Measurements from ENCODE around the gene JAG2. TPM values are rescaled to one million over a fixed set of nuclear protein-coding genes. Genes with fewer than 3 reads are reported as not detected.

Gene JAG2
- total and polyA plus RNA-seq, 3 experiments from 2014 or later: 0.15 to 1.2 (median 0.37) TPM

GRCh38 chr14:105179191-105179590 is 10.6 kb upstream of the JAG2 start:
- no peak overlapping the region for H3K27ac Mint-ChIP-seq
- ChIA-PET CTCF (interaction anchor here (1.2 to 1.5 kb wide), 2 partner anchors 19 to 22 kb away, joined by 4 read pairs; no protein-coding TSS in a partner anchor), POLR2A (no interaction called here)
- no peaks in the 10 kb centered on the region for H3K9me3 ChIP-seq (ENCODE audit: low read length)
- peak overlapping the region in 1 of 7 donors; percentile 61 for H3K4me3 Mint-ChIP-seq
- H3K27me3 Mint-ChIP-seq: peaks cover 0 to 2% of the 10 kb centered on the region in 2 donors
- peaks cover 32% of the 10 kb centered on the region for H3K4me1 ChIP-seq (ENCODE audit: insufficient read depth, low read length)
- no peak overlapping the region for H3K27ac ChIP-seq (ENCODE audit: low read depth, low read length)
- peaks cover 9 to 37% (median 15%) of the 10 kb centered on the region in 3 donors for H3K4me1 Mint-ChIP-seq
- DNase-seq: no peak
- H3K36me3 Mint-ChIP-seq: no peaks in the 10 kb centered on the region
- H3K27me3 ChIP-seq (ENCODE audit: insufficient read depth, low read length, poor library complexity, severe bottlenecking): no peaks in the 10 kb centered on the region
- H3K9me3 Mint-ChIP-seq: no peaks in the 10 kb centered on the region
- H3K36me3 ChIP-seq (ENCODE audit: insufficient read depth, low read length): no peaks in the 10 kb centered on the region
- H3K4me3 ChIP-seq (ENCODE audit: low read length): no peak overlapping the region

GRCh38 chr14:105178868-105179140 is 10.2 kb upstream of the JAG2 start:
- Histone ChIP-seq H3K36me3 (ENCODE audit: insufficient read depth, low read length) (no peaks in the 10 kb centered on the region), H3K4me3 (ENCODE audit: low read length) (no peak overlapping the region), H3K27me3 (ENCODE audit: insufficient read depth, low read length, poor library complexity, severe bottlenecking) (no peaks in the 10 kb centered on the region), H3K9me3 (ENCODE audit: low read length) (no peaks in the 10 kb centered on the region), H3K4me1 (ENCODE audit: insufficient read depth, low read length) (peaks cover 33% of the 10 kb centered on the region), H3K27ac (ENCODE audit: low read depth, low read length) (no peak overlapping the region)
- POLR2A ChIA-PET: no interaction called here
- peaks cover 0 to 2% of the 10 kb centered on the region in 2 donors for H3K27me3 Mint-ChIP-seq
- peaks cover 11 to 41% (median 16%) of the 10 kb centered on the region in 3 donors for H3K4me1 Mint-ChIP-seq
- no peak overlapping the region for H3K27ac Mint-ChIP-seq
- no peaks in the 10 kb centered on the region for H3K9me3 Mint-ChIP-seq
- CTCF ChIA-PET: interaction anchor here (1.5 kb wide), 1 partner anchor 23 kb away, joined by 4 read pairs; no protein-coding TSS in a partner anchor
- no peak for DNase-seq
- peak overlapping the region in 2 of 7 donors; percentile 41 to 42 for H3K4me3 Mint-ChIP-seq
- no peaks in the 10 kb centered on the region for H3K36me3 Mint-ChIP-seq

GRCh38 chr14:105178069-105178867 is 9.7 kb upstream of the JAG2 start:
- POLR2A ChIA-PET: no interaction called here
- peaks cover 0 to 2% of the 10 kb centered on the region in 2 donors for H3K27me3 Mint-ChIP-seq
- Histone ChIP-seq H3K27ac (ENCODE audit: low read depth, low read length) (no peak overlapping the region), H3K27me3 (ENCODE audit: insufficient read depth, low read length, poor library complexity, severe bottlenecking) (no peaks in the 10 kb centered on the region), H3K4me3 (ENCODE audit: low read length) (no peak overlapping the region), H3K9me3 (ENCODE audit: low read length) (no peaks in the 10 kb centered on the region), H3K4me1 (ENCODE audit: insufficient read depth, low read length) (peaks cover 33% of the 10 kb centered on the region), H3K36me3 (ENCODE audit: insufficient read depth, low read length) (no peaks in the 10 kb centered on the region)
- CTCF ChIA-PET: interaction anchor here (1.5 kb wide), 1 partner anchor 23 kb away, joined by 4 read pairs; no protein-coding TSS in a partner anchor
- H3K4me3 Mint-ChIP-seq: peak overlapping the region in 4 of 7 donors; percentile 41 to 76 (median 46)
- H3K27ac Mint-ChIP-seq: peak overlapping the region in 1 of 8 donors; percentile 54
- no peaks in the 10 kb centered on the region for H3K36me3 Mint-ChIP-seq
- no peak for DNase-seq
- H3K9me3 Mint-ChIP-seq: no peaks in the 10 kb centered on the region
- H3K4me1 Mint-ChIP-seq: peaks cover 11 to 42% (median 16%) of the 10 kb centered on the region in 3 donors

GRCh38 chr14:105177082-105177481 is 8.5 kb upstream of the JAG2 start:
- Mint-ChIP-seq H3K4me3 (peak overlapping the region in 1 of 7 donors; percentile 48), H3K27me3 (peaks cover 0 to 2% of the 10 kb centered on the region in 2 donors), H3K36me3 (no peaks in the 10 kb centered on the region), H3K9me3 (no peaks in the 10 kb centered on the region), H3K27ac (no peak overlapping the region), H3K4me1 (peaks cover 11 to 38% (median 12%) of the 10 kb centered on the region in 3 donors)
- CTCF ChIA-PET: no interaction called here
- no peaks in the 10 kb centered on the region for H3K27me3 ChIP-seq (ENCODE audit: insufficient read depth, low read length, poor library complexity, severe bottlenecking)
- POLR2A ChIA-PET: no interaction called here
- H3K36me3 ChIP-seq (ENCODE audit: insufficient read depth, low read length): no peaks in the 10 kb centered on the region
- H3K27ac ChIP-seq (ENCODE audit: low read depth, low read length): no peak overlapping the region
- H3K4me3 ChIP-seq (ENCODE audit: low read length): no peak overlapping the region
- no peak for DNase-seq
- H3K9me3 ChIP-seq (ENCODE audit: low read length): no peaks in the 10 kb centered on the region
- H3K4me1 ChIP-seq (ENCODE audit: insufficient read depth, low read length): peaks cover 28% of the 10 kb centered on the region

GRCh38 chr14:105176513-105176912 is 7.9 kb upstream of the JAG2 start:
- CTCF ChIA-PET: no interaction called here

GRCh38 chr14:105173901-105174894 is 5.6 kb upstream of the JAG2 start:
- no peaks in the 10 kb centered on the region for H3K9me3 Mint-ChIP-seq
- peak overlapping the region in 6 of 7 donors; percentile 32 to 62 (median 46) for H3K4me3 Mint-ChIP-seq
- peaks cover 6 to 16% of the 10 kb centered on the region in 2 donors for H3K27me3 Mint-ChIP-seq
- Histone ChIP-seq H3K36me3 (ENCODE audit: insufficient read depth, low read length) (no peaks in the 10 kb centered on the region), H3K9me3 (ENCODE audit: low read length) (no peaks in the 10 kb centered on the region), H3K4me1 (ENCODE audit: insufficient read depth, low read length) (peaks cover 28% of the 10 kb centered on the region), H3K27me3 (ENCODE audit: insufficient read depth, low read length, poor library complexity, severe bottlenecking) (peaks cover 10% of the 10 kb centered on the region), H3K4me3 (ENCODE audit: low read length) (no peak overlapping the region), H3K27ac (ENCODE audit: low read depth, low read length) (no peak overlapping the region)
- peaks cover 11 to 42% (median 20%) of the 10 kb centered on the region in 3 donors for H3K4me1 Mint-ChIP-seq
- no peaks in the 10 kb centered on the region for H3K36me3 Mint-ChIP-seq
- ChIA-PET POLR2A (interaction anchor here (0.6 kb wide), 1 partner anchor 128 kb away, joined by 3 read pairs; no protein-coding TSS in a partner anchor), CTCF (no interaction called here)
- peak overlapping the region in 7 of 8 donors; percentile 15 to 66 (median 46) for H3K27ac Mint-ChIP-seq
- peak in 4 of 5 donors; percentile 30 to 63 (median 44) for DNase-seq

More at GRCh38 chr14:105176513-105176912, 7.9 kb upstream of the JAG2 start:
- Mint-ChIP-seq H3K4me1 (peaks cover 11 to 38% (median 13%) of the 10 kb centered on the region in 3 donors), H3K9me3 (no peaks in the 10 kb centered on the region), H3K36me3 (no peaks in the 10 kb centered on the region), H3K27ac (no peak overlapping the region), H3K27me3 (peaks cover 2 to 3% of the 10 kb centered on the region in 2 donors), H3K4me3 (peak overlapping the region in 2 of 7 donors; percentile 7 to 66)
- Histone ChIP-seq H3K4me3 (ENCODE audit: low read length) (no peak overlapping the region), H3K4me1 (ENCODE audit: insufficient read depth, low read length) (peaks cover 22% of the 10 kb centered on the region), H3K27ac (ENCODE audit: low read depth, low read length) (no peak overlapping the region), H3K36me3 (ENCODE audit: insufficient read depth, low read length) (no peaks in the 10 kb centered on the region), H3K9me3 (ENCODE audit: low read length) (no peaks in the 10 kb centered on the region), H3K27me3 (ENCODE audit: insufficient read depth, low read length, poor library complexity, severe bottlenecking) (no peaks in the 10 kb centered on the region)
- no peak for DNase-seq
- POLR2A ChIA-PET: no interaction called here

- H3K36me3 Mint-ChIP-seq: no peaks in the 10 kb centered on the region
- no peak overlapping the region for H3K4me3 ChIP-seq (ENCODE audit: low read length)
- POLR2A ChIA-PET: no interaction called here
- H3K9me3 Mint-ChIP-seq: no peaks in the 10 kb centered on the region
- CTCF ChIA-PET: interaction anchor here (1.4 kb wide), 1 partner anchor 9 kb away, joined by 3 read pairs; no protein-coding TSS in a partner anchor
- no peaks in the 10 kb centered on the region for H3K36me3 ChIP-seq (ENCODE audit: insufficient read depth, low read length)
- H3K9me3 ChIP-seq (ENCODE audit: low read length): no peaks in the 10 kb centered on the region
- H3K4me3 Mint-ChIP-seq: no peak overlapping the region
- H3K27me3 Mint-ChIP-seq: peaks cover 6 to 18% of the 10 kb centered on the region in 2 donors
- H3K4me1 Mint-ChIP-seq: peaks cover 11 to 43% (median 20%) of the 10 kb centered on the region in 3 donors
- H3K4me1 ChIP-seq (ENCODE audit: insufficient read depth, low read length): peaks cover 28% of the 10 kb centered on the region
- H3K27ac Mint-ChIP-seq: no peak overlapping the region
- DNase-seq: no peak
- no peak overlapping the region for H3K27ac ChIP-seq (ENCODE audit: low read depth, low read length)
- peaks cover 10% of the 10 kb centered on the region for H3K27me3 ChIP-seq (ENCODE audit: insufficient read depth, low read length, poor library complexity, severe bottlenecking)
These were observed 4.6 kb upstream of the JAG2 start for GRCh38 chr14:105173145-105173544.
